ENCODE measurements around the gene C16orf74.

Gene C16orf74

DNA sequence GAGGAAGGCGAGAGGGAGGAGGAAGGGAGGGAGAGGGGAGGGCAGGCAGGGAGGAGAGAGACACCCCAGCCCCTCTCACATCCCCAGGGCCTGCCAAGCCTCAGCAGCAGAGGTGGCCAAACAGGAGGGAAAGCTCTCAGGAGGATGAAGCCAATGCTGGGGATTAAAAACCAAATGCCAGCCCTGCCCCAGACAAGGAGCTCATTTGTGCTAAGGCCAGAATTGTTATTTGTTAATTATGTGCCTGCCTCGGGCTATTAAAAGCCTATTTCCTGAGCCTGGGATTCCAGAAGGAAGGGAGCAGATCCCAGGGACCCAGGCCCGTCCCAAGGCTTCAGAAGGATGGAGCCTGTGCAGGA lies 34.2 kb downstream of the C16orf74 start:
- H3K27me3 ChIP-seq (ENCODE audit: control insufficient read depth, insufficient read depth, low read length), result peaks cover 16% of the 10 kb centered on the region; the same call in 1 of the 2 replicates
- H3K4me3 ChIP-seq (ENCODE audit: low read depth, low read length), result peak overlapping the region; percentile 47; the same call in 1 of the 2 replicates
- peaks cover 9% of the 10 kb centered on the region for H3K9me3 ChIP-seq (ENCODE audit: control insufficient read depth, insufficient read depth, low read depth, low read length)
- no peak overlapping the region for H3K9ac ChIP-seq (ENCODE audit: low read length)
- H3K4me1 ChIP-seq (ENCODE audit: control insufficient read depth, insufficient read depth, low read length), result peaks cover 23% of the 10 kb centered on the region
- H3K27ac ChIP-seq (ENCODE audit: low read depth, low read length), result no peak overlapping the region
- H3K36me3 ChIP-seq (ENCODE audit: control insufficient read depth, insufficient read depth, low read length), result peaks cover 3% of the 10 kb centered on the region; the same call in 1 of the 2 replicates

- Histone ChIP-seq H3K9me3 (ENCODE audit: control insufficient read depth, insufficient read depth, low read depth, low read length) (peaks cover 11% of the 10 kb centered on the region), H3K27me3 (ENCODE audit: control insufficient read depth, insufficient read depth, low read length) (peaks cover 16% of the 10 kb centered on the region; the same call in 1 of the 2 replicates), H3K27ac (ENCODE audit: low read depth, low read length) (no peak overlapping the region), H3K36me3 (ENCODE audit: control insufficient read depth, insufficient read depth, low read length) (peaks cover 3% of the 10 kb centered on the region; the same call in 1 of the 2 replicates), H3K4me1 (ENCODE audit: control insufficient read depth, insufficient read depth, low read length) (peaks cover 23% of the 10 kb centered on the region), H3K4me3 (ENCODE audit: low read depth, low read length) (peak overlapping the region; percentile 47), H3K9ac (ENCODE audit: low read length) (peak overlapping the region; percentile 24)
Measured at GRCh38 chr16:85716022-85716679, 34.7 kb downstream of the C16orf74 start.

GRCh38 chr16:85715169-85716021 lies 35.5 kb downstream of the C16orf74 start:
- Histone ChIP-seq H3K27me3 (ENCODE audit: control insufficient read depth, insufficient read depth, low read length) (peaks cover 16% of the 10 kb centered on the region; the same call in 1 of the 2 replicates), H3K36me3 (ENCODE audit: control insufficient read depth, insufficient read depth, low read length) (peaks cover 3% of the 10 kb centered on the region; the same call in 1 of the 2 replicates), H3K27ac (ENCODE audit: low read depth, low read length) (no peak overlapping the region), H3K4me3 (ENCODE audit: low read depth, low read length) (peak overlapping the region; percentile 47), H3K4me1 (ENCODE audit: control insufficient read depth, insufficient read depth, low read length) (peaks cover 23% of the 10 kb centered on the region), H3K9me3 (ENCODE audit: control insufficient read depth, insufficient read depth, low read depth, low read length) (peaks cover 11% of the 10 kb centered on the region), H3K9ac (ENCODE audit: low read length) (peak overlapping the region; percentile 24)

DNA sequence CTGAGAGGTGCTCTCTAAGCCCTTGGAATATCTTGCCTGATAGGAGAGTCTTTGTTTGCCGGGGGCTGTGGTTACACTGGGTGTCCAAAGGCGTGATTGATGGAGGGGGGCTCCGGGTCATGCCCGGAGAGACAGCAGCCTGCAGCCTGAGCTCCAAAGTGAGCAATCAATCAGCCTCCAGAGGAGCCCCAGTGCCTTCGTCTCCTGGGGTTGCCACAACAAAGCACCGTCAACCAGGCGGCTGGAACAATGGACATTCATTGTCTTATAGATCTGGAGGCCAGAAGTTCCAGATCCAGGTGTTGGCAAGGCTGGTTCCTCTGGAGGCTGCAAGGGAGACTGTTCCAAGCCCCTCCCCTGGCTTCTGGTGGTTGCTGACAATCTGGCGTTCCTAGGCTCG lies 38.1 kb downstream of the C16orf74 start:
- peaks cover 16% of the 10 kb centered on the region; the same call in 1 of the 2 replicates for H3K27me3 ChIP-seq (ENCODE audit: control insufficient read depth, insufficient read depth, low read length)
- H3K27ac ChIP-seq (ENCODE audit: low read depth, low read length), result no peak overlapping the region
- H3K36me3 ChIP-seq (ENCODE audit: control insufficient read depth, insufficient read depth, low read length), result peaks cover 8% of the 10 kb centered on the region; the same call in 1 of the 2 replicates
- H3K9me3 ChIP-seq (ENCODE audit: control insufficient read depth, insufficient read depth, low read depth, low read length), result peaks cover 11% of the 10 kb centered on the region
- peaks cover 23% of the 10 kb centered on the region for H3K4me1 ChIP-seq (ENCODE audit: control insufficient read depth, insufficient read depth, low read length)
- no peak overlapping the region for H3K9ac ChIP-seq (ENCODE audit: low read length)
- no peak overlapping the region for H3K4me3 ChIP-seq (ENCODE audit: low read depth, low read length)

DNA sequence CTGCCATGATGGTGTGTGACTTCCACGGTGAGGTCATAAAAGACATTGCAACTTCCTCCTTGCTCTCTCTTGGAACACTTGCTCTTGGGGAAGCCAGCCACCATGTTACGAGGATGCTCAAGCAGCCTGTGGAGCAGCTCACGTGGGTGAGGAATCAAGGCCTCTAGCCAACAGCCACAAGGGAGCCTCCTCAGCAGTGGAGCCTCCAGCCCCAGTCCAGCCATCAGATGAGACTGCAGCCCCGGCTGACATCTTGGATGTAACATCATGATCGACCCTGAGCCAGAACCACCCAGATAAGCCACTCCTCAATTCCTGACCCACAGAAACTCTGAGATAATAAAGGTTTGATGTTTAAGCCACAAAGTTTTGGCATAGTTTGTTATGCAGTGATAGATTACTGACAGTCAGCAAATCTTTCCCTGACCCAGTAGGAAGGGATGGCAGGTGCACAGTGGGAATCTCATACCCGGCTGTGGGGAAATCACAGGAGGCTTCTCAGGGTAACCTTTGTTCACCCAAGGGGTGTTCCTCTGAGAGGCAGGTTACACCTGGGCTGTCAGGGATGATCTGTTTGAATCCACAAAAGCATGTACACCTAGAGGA lies 38.8 kb downstream of the C16orf74 start:
- H3K4me1 ChIP-seq (ENCODE audit: control insufficient read depth, insufficient read depth, low read length), result peaks cover 20% of the 10 kb centered on the region
- H3K4me3 ChIP-seq (ENCODE audit: low read depth, low read length), result no peak overlapping the region
- H3K9ac ChIP-seq (ENCODE audit: low read length), result no peak overlapping the region
- H3K36me3 ChIP-seq (ENCODE audit: control insufficient read depth, insufficient read depth, low read length), result peaks cover 8% of the 10 kb centered on the region; the same call in 1 of the 2 replicates
- H3K27me3 ChIP-seq (ENCODE audit: control insufficient read depth, insufficient read depth, low read length), result peaks cover 16% of the 10 kb centered on the region; the same call in 1 of the 2 replicates
- peaks cover 11% of the 10 kb centered on the region for H3K9me3 ChIP-seq (ENCODE audit: control insufficient read depth, insufficient read depth, low read depth, low read length)
- no peak overlapping the region for H3K27ac ChIP-seq (ENCODE audit: low read depth, low read length)

DNA sequence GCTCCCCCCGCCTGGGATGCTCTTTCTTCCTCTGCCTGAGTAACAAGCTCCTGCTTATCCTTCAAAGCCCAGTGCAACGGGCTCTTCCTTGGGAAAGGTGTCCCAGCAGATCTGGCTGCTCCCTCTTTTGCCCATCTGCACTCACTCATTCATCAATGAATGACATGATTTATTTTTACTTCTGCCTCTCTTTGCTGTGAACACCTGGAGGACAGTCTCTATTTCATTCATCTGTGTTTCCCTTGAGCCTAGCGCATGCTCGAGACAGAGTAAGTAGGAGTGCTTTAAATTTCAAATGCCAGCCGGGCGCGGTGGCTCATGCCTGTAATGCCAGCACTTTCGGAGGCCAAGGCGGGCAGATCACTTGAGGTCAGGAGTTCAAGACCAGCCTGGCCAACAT lies 40.2 kb downstream of the C16orf74 start:
- Histone ChIP-seq H3K27me3 (ENCODE audit: control insufficient read depth, insufficient read depth, low read length) (peaks cover 7% of the 10 kb centered on the region; the same call in 1 of the 2 replicates), H3K27ac (ENCODE audit: low read depth, low read length) (no peak overlapping the region), H3K9ac (ENCODE audit: low read length) (no peak overlapping the region), H3K9me3 (ENCODE audit: control insufficient read depth, insufficient read depth, low read depth, low read length) (peaks cover 11% of the 10 kb centered on the region), H3K36me3 (ENCODE audit: control insufficient read depth, insufficient read depth, low read length) (peaks cover 8% of the 10 kb centered on the region; the same call in 1 of the 2 replicates), H3K4me1 (ENCODE audit: control insufficient read depth, insufficient read depth, low read length) (peaks cover 7% of the 10 kb centered on the region), H3K4me3 (ENCODE audit: low read depth, low read length) (no peak overlapping the region)

GRCh38 chr16:85709766-85710585 lies 40.9 kb downstream of the C16orf74 start:
- Histone ChIP-seq H3K4me3 (ENCODE audit: low read depth, low read length) (no peak overlapping the region), H3K9ac (ENCODE audit: low read length) (no peak overlapping the region), H3K36me3 (ENCODE audit: control insufficient read depth, insufficient read depth, low read length) (peaks cover 8% of the 10 kb centered on the region; the same call in 1 of the 2 replicates), H3K27ac (ENCODE audit: low read depth, low read length) (no peak overlapping the region), H3K9me3 (ENCODE audit: control insufficient read depth, insufficient read depth, low read depth, low read length) (peaks cover 11% of the 10 kb centered on the region), H3K4me1 (ENCODE audit: control insufficient read depth, insufficient read depth, low read length) (no peaks in the 10 kb centered on the region; the same call in 1 of the 2 replicates), H3K27me3 (ENCODE audit: control insufficient read depth, insufficient read depth, low read length) (no peaks in the 10 kb centered on the region)

DNA sequence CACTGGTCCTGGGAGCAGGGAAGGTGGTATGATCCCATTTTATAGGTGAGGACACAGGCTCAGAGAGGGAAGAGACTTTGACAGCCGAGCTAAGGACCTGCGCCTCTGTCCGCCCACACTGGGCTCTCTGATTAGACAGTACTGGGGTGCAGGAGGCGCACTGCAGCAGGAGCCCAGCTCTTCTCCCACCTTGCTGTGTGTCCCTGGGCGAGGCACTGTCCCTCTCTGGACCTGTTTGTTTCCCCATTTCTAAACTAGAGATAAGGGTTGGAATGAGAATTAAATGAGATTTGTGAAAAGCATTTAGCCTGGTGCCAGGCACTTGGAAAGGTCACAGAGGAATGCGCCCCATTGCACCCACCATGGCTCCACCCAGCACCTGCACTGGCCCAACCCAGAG lies 42.6 kb downstream of the C16orf74 start:
- peaks cover 11% of the 10 kb centered on the region for H3K9me3 ChIP-seq (ENCODE audit: control insufficient read depth, insufficient read depth, low read depth, low read length)
- H3K9ac ChIP-seq (ENCODE audit: low read length), result no peak overlapping the region
- no peaks in the 10 kb centered on the region for H3K27me3 ChIP-seq (ENCODE audit: control insufficient read depth, insufficient read depth, low read length)
- no peak overlapping the region for H3K27ac ChIP-seq (ENCODE audit: low read depth, low read length)
- H3K4me3 ChIP-seq (ENCODE audit: low read depth, low read length), result no peak overlapping the region
- no peaks in the 10 kb centered on the region for H3K4me1 ChIP-seq (ENCODE audit: control insufficient read depth, insufficient read depth, low read length)
- H3K36me3 ChIP-seq (ENCODE audit: control insufficient read depth, insufficient read depth, low read length), result peaks cover 8% of the 10 kb centered on the region; the same call in 1 of the 2 replicates

GRCh38 chr16:85707528-85708095 lies 43.3 kb downstream of the C16orf74 start:
- Histone ChIP-seq H3K4me1 (ENCODE audit: control insufficient read depth, insufficient read depth, low read length) (no peaks in the 10 kb centered on the region), H3K4me3 (ENCODE audit: low read depth, low read length) (no peak overlapping the region), H3K36me3 (ENCODE audit: control insufficient read depth, insufficient read depth, low read length) (peaks cover 8% of the 10 kb centered on the region; the same call in 1 of the 2 replicates), H3K9ac (ENCODE audit: low read length) (no peak overlapping the region), H3K27me3 (ENCODE audit: control insufficient read depth, insufficient read depth, low read length) (no peaks in the 10 kb centered on the region), H3K9me3 (ENCODE audit: control insufficient read depth, insufficient read depth, low read depth, low read length) (peaks cover 11% of the 10 kb centered on the region), H3K27ac (ENCODE audit: low read depth, low read length) (no peak overlapping the region)

- Histone ChIP-seq H3K9ac (ENCODE audit: low read length) (no peak overlapping the region), H3K27ac (ENCODE audit: low read depth, low read length) (no peak overlapping the region), H3K9me3 (ENCODE audit: control insufficient read depth, insufficient read depth, low read depth, low read length) (peaks cover under 1% of the 10 kb centered on the region), H3K36me3 (ENCODE audit: control insufficient read depth, insufficient read depth, low read length) (0 out of 2 replicates have a peak, but pooled peaks cover 5% of the 10 kb centered on the region), H3K4me1 (ENCODE audit: control insufficient read depth, insufficient read depth, low read length) (no peaks in the 10 kb centered on the region), H3K4me3 (ENCODE audit: low read depth, low read length) (no peak overlapping the region), H3K27me3 (ENCODE audit: control insufficient read depth, insufficient read depth, low read length) (no peaks in the 10 kb centered on the region)
Measured at GRCh38 chr16:85706449-85707034, 44.4 kb downstream of the C16orf74 start.
